IMR-90 (cell line): Measurements from ENCODE around the gene MCFD2. TPM values are rescaled to one million over a fixed set of nuclear protein-coding genes. Genes with fewer than 3 reads are reported as not detected.

Experiments
- ATAC-seq: fragments of 200-7000 bp; cut with Tn5 transposase; 2 replicates; pipeline ENCODE4 v1.9.1; 2020; ENCODE audit warnings: low read depth, mild to moderate bottlenecking, moderate library complexity
- BruUV-seq: library from RNA; stranded (reverse); fragments of 400-500 nt; replicated peaks from 2 replicates; lab custom pipeline; 2021; lab: Mats Ljungman, UMichigan
- CTCF ChIA-PET: fragments of 300-600 bp; formaldehyde crosslinking; extraction: SDS; loops from one replicate; lab custom pipeline; 2021; ENCODE audit warnings: antibody characterized with exemption; lab: Yijun Ruan, JAX
- POLR2A ChIA-PET: fragments of 300-600 bp; sonication (Branson Sonifier 250); formaldehyde crosslinking; loops from one replicate; lab custom pipeline; 2022; ENCODE audit warnings: antibody characterized with exemption; ENCODE audit not compliant: unreplicated experiment; lab: Charles Lee
- DNase-seq: peaks from one replicate; pipeline ENCODE4 v3.0.0; 2013
- H2AFZ ChIP-seq: replicated peaks from 2 replicates; pipeline ENCODE3; 2013; ENCODE audit warnings: low read length, mild to moderate bottlenecking; ENCODE audit not compliant: poor library complexity
- H2AK5ac ChIP-seq: 2 replicates; pipeline ENCODE4 v1.6.1; 2013; ENCODE audit warnings: low read depth, low read length, inconsistent platforms
- H2AK9ac ChIP-seq: replicated peaks from 2 replicates; pipeline ENCODE3; 2013; ENCODE audit warnings: mild to moderate bottlenecking, low read depth, low read length, moderate library complexity; ENCODE audit not compliant: poor library complexity
- H2BK120ac ChIP-seq: 2 replicates; pipeline ENCODE4 v1.6.1; 2013; ENCODE audit warnings: low read depth, low read length, inconsistent platforms
- H2BK15ac ChIP-seq: 3 replicates; pipeline ENCODE4 v1.6.1; 2013; ENCODE audit warnings: low read depth, low read length, inconsistent platforms
- H2BK20ac ChIP-seq: 2 replicates; pipeline ENCODE4 v1.6.1; 2013; ENCODE audit warnings: low read depth, mild to moderate bottlenecking, inconsistent platforms, low read length, moderate library complexity
- H2BK5ac ChIP-seq: 2 replicates; pipeline ENCODE4 v1.6.1; 2013; ENCODE audit warnings: mild to moderate bottlenecking, low read depth, low read length, inconsistent platforms; ENCODE audit not compliant: poor library complexity, severe bottlenecking
- H3K14ac ChIP-seq: replicated peaks from 2 replicates; pipeline ENCODE4 v1.6.1; 2013; ENCODE audit warnings: low read depth, low read length, inconsistent platforms
- H3K18ac ChIP-seq: 2 replicates; pipeline ENCODE4 v1.6.1; 2013; ENCODE audit warnings: low read depth, low read length, control low read depth
- H3K23ac ChIP-seq: 2 replicates; pipeline ENCODE4 v1.6.1; 2013; ENCODE audit warnings: low read depth, low read length, inconsistent platforms
- H3K27ac ChIP-seq: 2 replicates; pipeline ENCODE4 v1.5.1; 2013; ENCODE audit warnings: mild to moderate bottlenecking, control low read depth, low read length; ENCODE audit not compliant: insufficient read depth
- H3K27me3 ChIP-seq: 2 replicates; pipeline ENCODE4 v1.6.1; 2013; ENCODE audit warnings: low read length; ENCODE audit not compliant: control insufficient read depth, insufficient read depth
- H3K36me3 ChIP-seq: 2 replicates; pipeline ENCODE4 v1.6.1; 2013; ENCODE audit warnings: low read length, mixed read lengths; ENCODE audit not compliant: control insufficient read depth, insufficient read depth
- H3K4ac ChIP-seq: 2 replicates; pipeline ENCODE4 v1.6.1; 2013; ENCODE audit warnings: low read depth, low read length, inconsistent platforms
- H3K4me1 ChIP-seq: 2 replicates; pipeline ENCODE4 v1.6.1; 2013; ENCODE audit warnings: low read length, mixed read lengths; ENCODE audit not compliant: control insufficient read depth, insufficient read depth
- H3K4me2 ChIP-seq: 2 replicates; pipeline ENCODE4 v1.6.1; 2013; ENCODE audit warnings: low read depth, mild to moderate bottlenecking, control low read depth, low read length, moderate library complexity
- H3K4me3 ChIP-seq: 2 replicates; pipeline ENCODE4 v1.5.1; 2013; ENCODE audit warnings: low read depth, mild to moderate bottlenecking, control low read depth, low read length, moderate library complexity; ENCODE audit not compliant: insufficient read depth
- H3K56ac ChIP-seq: 2 replicates; pipeline ENCODE4 v1.6.1; 2013; ENCODE audit warnings: low read length, inconsistent platforms; ENCODE audit not compliant: insufficient read depth; ENCODE audit errors: extremely low read depth
- H3K79me1 ChIP-seq, 2 experiments: 2 replicates each; pipeline ENCODE4 v1.6.1; 2013; ENCODE audit warnings: low read length in 2 of 2, inconsistent platforms in 1 of 2, low read depth in 1 of 2
- H3K9ac ChIP-seq: 2 replicates; pipeline ENCODE4 v1.6.1; 2013; ENCODE audit warnings: low read depth, low read length, control low read depth
- H3K9me1 ChIP-seq: 2 replicates; pipeline ENCODE4 v1.6.1; 2013; ENCODE audit warnings: low read length, inconsistent platforms; ENCODE audit not compliant: insufficient read depth
- H3K9me3 ChIP-seq: 2 replicates; pipeline ENCODE4 v1.6.1; 2013; ENCODE audit warnings: low read length; ENCODE audit not compliant: control insufficient read depth, insufficient read depth
- H4K20me1 ChIP-seq: 2 replicates; pipeline ENCODE4 v1.6.1; 2013; ENCODE audit warnings: low read length, inconsistent platforms; ENCODE audit not compliant: insufficient read depth
- H4K5ac ChIP-seq: 2 replicates; pipeline ENCODE4 v1.6.1; 2013; ENCODE audit warnings: mild to moderate bottlenecking, low read depth, low read length, control low read depth
- H4K8ac ChIP-seq, 2 experiments: 2 replicates each; pipeline ENCODE4 v1.6.1; 2013; ENCODE audit warnings: low read depth in 2 of 2, low read length in 2 of 2, control low read depth in 1 of 2, inconsistent platforms in 1 of 2
- H4K91ac ChIP-seq: 2 replicates; pipeline ENCODE4 v1.6.1; 2013; ENCODE audit warnings: low read depth, low read length, inconsistent platforms; ENCODE audit not compliant: insufficient read depth
- BHLHE40 ChIP-seq: fragments of 150-350 bp; IDR thresholded peaks from 2 replicates; pipeline ENCODE4 v1.6.1; 2016; ENCODE audit warnings: mild to moderate bottlenecking, low read depth, low read length
- CEBPB ChIP-seq: IDR thresholded peaks from 2 replicates; pipeline ENCODE4 v1.6.1; 2012; ENCODE audit warnings: low read depth, low read length, improper control_type of control experiment
- CHD1 ChIP-seq: IDR thresholded peaks from 2 replicates; pipeline ENCODE4 v1.6.1; 2012; ENCODE audit warnings: low read depth, low read length, improper control_type of control experiment
- CTCF ChIP-seq: conservative IDR thresholded peaks from 2 replicates; pipeline ENCODE4 v1.5.1; 2012; ENCODE audit warnings: mild to moderate bottlenecking, low read depth, low read length, improper control_type of control experiment
- FOS ChIP-seq: fragments of 150-350 bp; IDR thresholded peaks from 2 replicates; pipeline ENCODE4 v1.6.1; 2016; ENCODE audit warnings: low read depth, low read length
- MAFK ChIP-seq: IDR thresholded peaks from 2 replicates; pipeline ENCODE4 v1.6.1; 2012; ENCODE audit warnings: low read depth, low read length, improper control_type of control experiment
- MAZ ChIP-seq: IDR thresholded peaks from 2 replicates; pipeline ENCODE4 v1.6.1; 2012; ENCODE audit warnings: low read depth, mild to moderate bottlenecking, low read length, improper control_type of control experiment, moderate library complexity, borderline replicate concordance
- MXI1 ChIP-seq: IDR thresholded peaks from 2 replicates; pipeline ENCODE4 v1.6.1; 2012; ENCODE audit warnings: low read depth, mild to moderate bottlenecking, low read length, moderate library complexity, borderline replicate concordance
- NFE2L2 ChIP-seq: fragments of 150-350 bp; IDR thresholded peaks from 2 replicates; pipeline ENCODE4 v1.6.1; 2016; ENCODE audit warnings: low read depth, mild to moderate bottlenecking, low read length
- POLR2A ChIP-seq: IDR thresholded peaks from 2 replicates; pipeline ENCODE4 v1.6.1; 2012; ENCODE audit warnings: mild to moderate bottlenecking, low read depth, low read length
- RAD21 ChIP-seq: IDR thresholded peaks from 2 replicates; pipeline ENCODE4 v1.6.1; 2012; ENCODE audit warnings: low read length, improper control_type of control experiment
- RFX5 ChIP-seq: IDR thresholded peaks from 2 replicates; pipeline ENCODE4 v1.8.0; 2012; ENCODE audit warnings: low read depth, mild to moderate bottlenecking, low read length, moderate library complexity
- USF2 ChIP-seq: fragments of 150-350 bp; IDR thresholded peaks from 2 replicates; pipeline ENCODE4 v1.6.1; 2017; ENCODE audit warnings: mild to moderate bottlenecking, antibody characterized with exemption, low read length, low read depth
- WGBS, 2 experiments: methylation state at CpG; one replicate each; pipeline versions ENCODE4 v1.1.5 to v1.1.7; 2013; ENCODE audit warnings: missing lambda C conversion rate in 2 of 2; ENCODE audit not compliant: insufficient read length in 1 of 2; ENCODE audit errors: extremely low coverage in 2 of 2; 5-methylcytosine and 5-hydroxymethylcytosine counted together
- dilution Hi-C: fragments of 300-500 bp; cut with HindIII; formaldehyde crosslinking; loops from one replicate; pipeline ENCODE4 v1.14.3; 2018; ENCODE audit warnings: low sequenced_read_pairs; ENCODE audit not compliant: unreplicated experiment
- in situ Hi-C: fragments of 300-500 bp; cut with MboI; formaldehyde crosslinking; loops from 3 replicates; pipeline ENCODE4 v1.14.3; 2019; ENCODE audit warnings: low sequenced_read_pairs, inconsistent platforms, mixed read lengths
- intact Hi-C: fragments of 100-400 bp; cut with micrococcal nuclease; formaldehyde crosslinking; loops from 2 replicates; pipeline ENCODE4 v1.10.0; 2022
- polyA plus RNA-seq, 3 experiments: library from polyadenylated mRNA; depleted of rRNA; stranded (reverse); fragments of >200 nt; gene quantifications; 2 replicates each; pipeline ENCODE4 v1.2.3, GENCODE V29; 2012; ENCODE audit warnings: low replicate concordance in 1 of 3
- total RNA-seq: library from RNA; depleted of rRNA; stranded (reverse); fragments of >200 nt; gene quantifications from 2 replicates; pipeline ENCODE4 v1.2.3, GENCODE V29; 2012

The MCFD2 gene
- total and polyA plus RNA-seq, 2 of the 4 experiments (the other 2 are of a cell fraction), result 145 to 177 TPM

- peaks cover 7% of the 10 kb centered on the region for H3K4me1 ChIP-seq
- DNase-seq (no peak), ATAC-seq (no peak)
- peaks cover 31% of the 10 kb centered on the region for H3K36me3 ChIP-seq
- H4K8ac ChIP-seq, result no peak overlapping the region
- dilution Hi-C loops (no loop called here), intact Hi-C loops (no loop called here), in situ Hi-C loops (no loop called here)
- H3K79me1 ChIP-seq, result peaks cover 33 to 80% of the 10 kb centered on the region in 2 experiments
- no peak overlapping the region for H2AFZ ChIP-seq
- no peak overlapping the region for H2BK15ac ChIP-seq
- no peak overlapping the region for H3K18ac ChIP-seq
- no peak overlapping the region for H3K23ac ChIP-seq
- H3K4me3 ChIP-seq, result no peak overlapping the region
- H3K9ac ChIP-seq, result no peak overlapping the region
- H2BK5ac ChIP-seq, result no peak overlapping the region
- H2AK5ac ChIP-seq, result peak overlapping the region; percentile 7; the same call in 1 of the 2 replicates
- no peaks in the 10 kb centered on the region for H3K9me3 ChIP-seq
- no peak overlapping the region for H3K4me2 ChIP-seq
- no peak overlapping the region for H2BK120ac ChIP-seq
- H2BK20ac ChIP-seq, result no peak overlapping the region
- TF ChIP-seq FOS, result no peak
- TF ChIP-seq CEBPB, result no peak
- no peak for TF ChIP-seq BHLHE40
- no peak for TF ChIP-seq NFE2L2
- TF ChIP-seq MXI1, result no peak
- no peak for TF ChIP-seq CHD1
- TF ChIP-seq MAFK, result no peak
- no peak for TF ChIP-seq POLR2A
- no peak for TF ChIP-seq CTCF
- TF ChIP-seq MAZ, result no peak
- no peak for TF ChIP-seq RFX5
- TF ChIP-seq RAD21, result no peak
- TF ChIP-seq USF2, result no peak
- ChIA-PET CTCF (no interaction called here), POLR2A (no interaction called here)
- H4K20me1 ChIP-seq, result peaks cover 17% of the 10 kb centered on the region
- 81% methylated on average over 4 of the region's 8 CpGs; no CpG with 5 or more reads in 1 of the 2 experiments for WGBS, 2 experiments
- no peak overlapping the region for H3K56ac ChIP-seq
- H3K14ac ChIP-seq, result no peak overlapping the region
- peaks cover 37% of the 10 kb centered on the region for H3K9me1 ChIP-seq
- H4K5ac ChIP-seq, result no peak overlapping the region
- no peak overlapping the region for H4K91ac ChIP-seq
- no peak overlapping the region for H2AK9ac ChIP-seq
- no peak overlapping the region for H3K4ac ChIP-seq
- H3K27ac ChIP-seq, result no peak overlapping the region
- H3K27me3 ChIP-seq, result no peaks in the 10 kb centered on the region
- BruUV-seq, result no TSS peak
These were observed 34.7 kb upstream of the MCFD2 start for GRCh38 chr2:46950314-46950713.
